ENCODE measurements around the gene TOMM20. TPM values are rescaled to one million over a fixed set of nuclear protein-coding genes. Genes with fewer than 3 reads are reported as not detected.

TOMM20 gene
- total RNA-seq, 1 donor, result 108 TPM

DNA sequence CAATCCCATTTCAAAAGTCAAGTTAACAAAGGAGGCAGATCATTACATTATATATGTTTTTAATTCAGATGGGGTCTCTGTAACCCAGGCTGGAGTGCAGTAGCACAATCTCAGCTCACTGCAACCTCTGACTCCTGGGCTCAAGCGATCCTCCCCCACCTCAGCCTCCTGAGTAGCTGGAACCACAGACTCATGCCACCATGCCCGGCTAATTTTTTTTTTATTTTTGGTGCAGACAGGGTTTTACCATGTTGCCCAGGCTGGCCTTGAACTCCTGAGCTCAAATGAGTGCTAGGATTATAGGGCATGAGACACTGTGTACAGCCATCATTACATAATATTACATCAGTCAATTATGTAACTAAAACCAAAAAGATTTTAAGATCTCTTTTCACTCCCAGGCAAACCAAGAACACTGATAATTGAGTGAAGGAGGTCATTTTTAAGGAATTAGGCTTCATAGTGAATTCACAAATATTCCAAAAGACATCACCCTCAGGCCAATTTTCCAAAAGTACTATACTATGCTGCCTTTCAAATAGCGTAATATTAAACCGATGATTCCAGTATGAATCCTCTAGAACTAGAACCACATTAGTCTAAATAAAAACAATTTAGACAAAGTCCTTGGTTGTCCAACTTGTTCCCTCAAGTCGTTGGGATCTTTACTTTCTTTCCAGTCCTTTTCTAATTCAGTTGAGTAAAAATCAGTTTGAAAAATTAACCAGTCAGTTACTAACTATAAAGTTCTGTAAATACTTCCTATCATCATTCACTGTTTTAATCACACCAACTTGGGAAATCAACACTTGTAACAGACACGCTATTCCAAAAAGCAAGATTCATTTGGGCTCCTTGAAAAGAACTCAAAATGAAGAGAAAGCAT lies 16.1 kb downstream of the TOMM20 start:
- Histone ChIP-seq H3K36me3 (ENCODE audit: insufficient read depth, low read length) (peaks cover 78% of the 10 kb centered on the region), H3K4me3 (ENCODE audit: insufficient read depth, low read length) (no peak overlapping the region), H3K4me2 (ENCODE audit: insufficient read depth, low read length) (no peak overlapping the region), H4K20me1 (ENCODE audit: insufficient read depth, low read length) (peaks cover 43% of the 10 kb centered on the region), H2AFZ (ENCODE audit: low read length) (no peak overlapping the region), H3K27me3 (ENCODE audit: insufficient read depth, low read length) (no peaks in the 10 kb centered on the region), H3K79me2 (ENCODE audit: insufficient read depth, low read length) (peaks cover 55% of the 10 kb centered on the region), H3K27ac (ENCODE audit: low read depth, low read length) (no peak overlapping the region), H3K4me1 (ENCODE audit: insufficient read depth, low read length) (no peaks in the 10 kb centered on the region), H3K9me3 (ENCODE audit: low read depth, low read length) (no peaks in the 10 kb centered on the region)
- no peak for TF ChIP-seq CTCF (IDR thresholded peaks at IDR 0.05; ENCODE audit: extremely low read depth, low read depth, low read length)
- no peak for DNase-seq (ENCODE audit: insufficient read length, low spot score, missing footprints)

- Histone ChIP-seq H2AFZ (ENCODE audit: low read length) (no peak overlapping the region), H3K27ac (ENCODE audit: low read depth, low read length) (no peak overlapping the region), H3K36me3 (ENCODE audit: insufficient read depth, low read length) (peaks cover 68% of the 10 kb centered on the region), H3K79me2 (ENCODE audit: insufficient read depth, low read length) (peaks cover 46% of the 10 kb centered on the region), H3K27me3 (ENCODE audit: insufficient read depth, low read length) (no peaks in the 10 kb centered on the region), H4K20me1 (ENCODE audit: insufficient read depth, low read length) (peaks cover 41% of the 10 kb centered on the region), H3K4me2 (ENCODE audit: insufficient read depth, low read length) (no peak overlapping the region), H3K9me3 (ENCODE audit: low read depth, low read length) (no peaks in the 10 kb centered on the region), H3K4me1 (ENCODE audit: insufficient read depth, low read length) (no peaks in the 10 kb centered on the region), H3K4me3 (ENCODE audit: insufficient read depth, low read length) (no peak overlapping the region)
- DNase-seq (ENCODE audit: insufficient read length, low spot score, missing footprints), result no peak
- no peak for TF ChIP-seq CTCF (IDR thresholded peaks at IDR 0.05; ENCODE audit: extremely low read depth, low read depth, low read length)
These were observed 17.5 kb downstream of the TOMM20 start for GRCh38 chr1:235111107-235111506.

DNA sequence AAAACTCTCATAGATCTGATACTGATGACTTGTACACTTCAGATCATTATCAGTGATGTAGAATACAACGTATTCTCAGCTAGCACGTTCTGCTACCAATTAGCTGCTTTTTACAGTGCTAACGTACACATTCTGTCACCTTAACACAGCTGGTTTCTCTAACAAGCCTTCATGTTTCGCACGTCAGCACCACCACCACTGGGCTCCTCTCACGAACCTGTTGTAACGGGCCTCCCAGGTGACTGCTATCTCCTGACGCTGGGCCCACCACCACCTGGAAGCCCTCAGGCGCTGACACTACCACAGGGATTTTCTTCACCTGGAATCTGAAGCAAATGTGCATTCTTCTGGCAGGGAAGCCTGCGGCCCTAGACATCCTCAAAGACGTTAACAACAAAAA lies 19.8 kb downstream of the TOMM20 start:
- no peak for TF ChIP-seq CTCF (IDR thresholded peaks at IDR 0.05; ENCODE audit: extremely low read depth, low read depth, low read length)
- Histone ChIP-seq H3K9me3 (ENCODE audit: low read depth, low read length) (no peaks in the 10 kb centered on the region), H4K20me1 (ENCODE audit: insufficient read depth, low read length) (peaks cover 29% of the 10 kb centered on the region), H3K36me3 (ENCODE audit: insufficient read depth, low read length) (peaks cover 48% of the 10 kb centered on the region), H3K27me3 (ENCODE audit: insufficient read depth, low read length) (no peaks in the 10 kb centered on the region), H3K4me1 (ENCODE audit: insufficient read depth, low read length) (peaks cover 11% of the 10 kb centered on the region), H3K4me2 (ENCODE audit: insufficient read depth, low read length) (no peak overlapping the region), H2AFZ (ENCODE audit: low read length) (no peak overlapping the region), H3K79me2 (ENCODE audit: insufficient read depth, low read length) (peaks cover 32% of the 10 kb centered on the region), H3K4me3 (ENCODE audit: insufficient read depth, low read length) (no peak overlapping the region), H3K27ac (ENCODE audit: low read depth, low read length) (no peak overlapping the region)
- no peak for DNase-seq (ENCODE audit: insufficient read length, low spot score, missing footprints)

- TF ChIP-seq CTCF (IDR thresholded peaks at IDR 0.05; ENCODE audit: extremely low read depth, low read depth, low read length), result no peak
- Histone ChIP-seq H3K79me2 (ENCODE audit: insufficient read depth, low read length) (peaks cover 25% of the 10 kb centered on the region), H3K36me3 (ENCODE audit: insufficient read depth, low read length) (peaks cover 41% of the 10 kb centered on the region), H2AFZ (ENCODE audit: low read length) (no peak overlapping the region), H4K20me1 (ENCODE audit: insufficient read depth, low read length) (peaks cover 24% of the 10 kb centered on the region), H3K27ac (ENCODE audit: low read depth, low read length) (no peak overlapping the region), H3K4me2 (ENCODE audit: insufficient read depth, low read length) (no peak overlapping the region), H3K27me3 (ENCODE audit: insufficient read depth, low read length) (no peaks in the 10 kb centered on the region), H3K4me1 (ENCODE audit: insufficient read depth, low read length) (peaks cover 13% of the 10 kb centered on the region), H3K9me3 (ENCODE audit: low read depth, low read length) (no peaks in the 10 kb centered on the region), H3K4me3 (ENCODE audit: insufficient read depth, low read length) (no peak overlapping the region)
- no peak for DNase-seq (ENCODE audit: insufficient read length, low spot score, missing footprints)
These were observed 20.4 kb downstream of the TOMM20 start for GRCh38 chr1:235108185-235108593.

All from osteoblast (primary cell).